ENCODE results near the gene POFUT1.
"Not testable (repeated sequence)": the region's sequence is repeated elsewhere in the genome, so short reads cannot be mapped to it uniquely, and the experiment has no call there.

The POFUT1 gene

GRCh38 chr20:32236819-32237218 lies 29.1 kb downstream of the POFUT1 start:
- no peak for DNase-seq

- DNase-seq = no peak
Measured at GRCh38 chr20:32237419-32237818, 29.7 kb downstream of the POFUT1 start.

GRCh38 chr20:32238483-32239425 lies 31.1 kb downstream of the POFUT1 start:
- no peak for DNase-seq

- DNase-seq = no peak
Measured at GRCh38 chr20:32240205-32240604, 32.5 kb downstream of the POFUT1 start.

GRCh38 chr20:32241807-32242206 lies 34.1 kb downstream of the POFUT1 start:
- no peak for DNase-seq

- no peak for DNase-seq
Measured at GRCh38 chr20:32244150-32244823, 36.6 kb downstream of the POFUT1 start.

GRCh38 chr20:32244959-32245358 lies 37.3 kb downstream of the POFUT1 start:
- DNase-seq = no peak

GRCh38 chr20:32246208-32246607 lies 38.5 kb downstream of the POFUT1 start:
- not testable (repeated sequence) for DNase-seq

- no peak for DNase-seq
Measured at GRCh38 chr20:32248043-32248442, 40.4 kb downstream of the POFUT1 start.

GRCh38 chr20:32249030-32249738 lies 41.5 kb downstream of the POFUT1 start:
- DNase-seq = no peak

GRCh38 chr20:32251470-32251869 lies 43.8 kb downstream of the POFUT1 start:
- DNase-seq = no peak

GRCh38 chr20:32252189-32252588 lies 44.5 kb downstream of the POFUT1 start:
- no peak for DNase-seq

- not testable (repeated sequence) for DNase-seq
Measured at GRCh38 chr20:32260973-32261372, 53.3 kb downstream of the POFUT1 start.

GRCh38 chr20:32261644-32262043 lies 54.0 kb downstream of the POFUT1 start:
- DNase-seq = no peak

GRCh38 chr20:32263398-32263954 lies 55.8 kb downstream of the POFUT1 start:
- DNase-seq = no peak

- DNase-seq = no peak
Measured at GRCh38 chr20:32271620-32272019, 63.9 kb downstream of the POFUT1 start.

- no peak for DNase-seq
Measured at GRCh38 chr20:32274359-32274758, 66.7 kb downstream of the POFUT1 start.

GRCh38 chr20:32275163-32275562 lies 67.5 kb downstream of the POFUT1 start:
- DNase-seq = not testable (repeated sequence)

- DNase-seq = peak; percentile 85
Measured at GRCh38 chr20:32277361-32278198, 69.9 kb downstream of the POFUT1 start, which contains the start of gene KIF3B. TSS of gene KIF3B (plus strand) at chr20:32277651. CDS start at chr20:32309778, 32,127 bp downstream.

GRCh38 chr20:32278199-32278643 lies 70.5 kb downstream of the POFUT1 start:
- no peak for DNase-seq

- DNase-seq = no peak
Measured at GRCh38 chr20:32281711-32282110, 74.0 kb downstream of the POFUT1 start.

GRCh38 chr20:32282461-32282860 lies 74.8 kb downstream of the POFUT1 start:
- peak; percentile 77 for DNase-seq

All from NCI-H774 (cell line).